Suprapubic skin (tissue), 3 donors: ENCODE measurements around the gene DCX.

Experiments
- CTCF ChIP-seq, 2 donors: fragments of 200-600 bp in 1 of 2; fragments of 450-650 bp in 1 of 2; sonication (generic) in 1 of 2; IDR thresholded peaks; one replicate each; pipeline ENCODE4 v1.5.1; 2016 to 2019; ENCODE audit warnings: antibody characterized with exemption in 2 of 2, mild to moderate bottlenecking in 1 of 2, moderate library complexity in 1 of 2
- POLR2A ChIP-seq, 2 donors: fragments of 450-650 bp; IDR thresholded peaks; one replicate each; pipeline ENCODE4 v1.6.1; 2017; ENCODE audit warnings: antibody characterized with exemption in 2 of 2, mild to moderate bottlenecking in 2 of 2, moderate library complexity in 2 of 2

DNA sequence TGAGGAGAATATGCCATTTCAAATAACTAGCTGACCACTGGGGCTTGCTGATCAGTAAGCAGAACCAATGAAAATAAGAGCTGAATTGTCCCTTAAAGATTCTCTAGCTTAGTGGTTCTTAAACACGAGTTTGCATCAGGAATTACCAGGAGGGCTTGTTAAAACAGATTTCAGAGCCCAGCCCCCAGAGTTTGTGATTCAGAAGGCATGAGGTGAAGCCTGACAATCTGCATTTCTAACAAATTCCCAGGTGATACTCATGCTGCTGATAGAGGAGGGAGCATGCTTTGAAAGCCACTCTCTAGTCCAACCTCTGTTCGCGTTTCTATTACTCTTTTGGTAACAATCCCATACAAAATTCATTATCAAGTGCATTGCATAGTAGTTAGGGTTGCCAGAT lies 35.5 kb downstream of the DCX start:
- TF ChIP-seq POLR2A (IDR thresholded peaks at IDR 0.05) (no peak), CTCF (IDR thresholded peaks at IDR 0.05) (no peak)
